NCI-H146 treated with DMSO at 0.1 percent for 48 hours (cell line): ENCODE measurements around the gene RNF112.
"Not testable (repeated sequence)": the region's sequence is repeated elsewhere in the genome, so short reads cannot be mapped to it uniquely, and the experiment has no call there.

Source experiments
- DNase-seq: peaks from one replicate; lab custom pipeline; 2025; ENCODE audit not compliant: unreplicated experiment; lab: John Stamatoyannopoulos, UW

The RNF112 gene

GRCh38 chr17:19410091-19410490 is 941 bp upstream of the RNF112 start:
- DNase-seq, result no peak

- no peak for DNase-seq
Measured at GRCh38 chr17:19411631-19412030, 599 bp downstream of the RNF112 start.

- DNase-seq, result no peak
Measured at GRCh38 chr17:19412510-19412909, 1.5 kb downstream of the RNF112 start.

GRCh38 chr17:19412984-19413383 is 2.0 kb downstream of the RNF112 start:
- no peak for DNase-seq

GRCh38 chr17:19413761-19414160 is 2.7 kb downstream of the RNF112 start:
- DNase-seq, result no peak

GRCh38 chr17:19414396-19415280 is 3.6 kb downstream of the RNF112 start:
- no peak for DNase-seq

GRCh38 chr17:19415311-19415710 is 4.3 kb downstream of the RNF112 start:
- no peak for DNase-seq

- DNase-seq, result no peak
Measured at GRCh38 chr17:19415806-19416775, 5.1 kb downstream of the RNF112 start.

GRCh38 chr17:19417611-19418010 is 6.6 kb downstream of the RNF112 start:
- DNase-seq, result no peak

GRCh38 chr17:19418251-19418992 is 7.4 kb downstream of the RNF112 start:
- DNase-seq, result no peak

GRCh38 chr17:19421219-19421618 is 10.2 kb downstream of the RNF112 start:
- DNase-seq, result no peak

GRCh38 chr17:19421926-19422325 is 10.9 kb downstream of the RNF112 start:
- no peak for DNase-seq

GRCh38 chr17:19424934-19425868 is 14.2 kb downstream of the RNF112 start:
- DNase-seq, result no peak

- no peak for DNase-seq
Measured at GRCh38 chr17:19426631-19427030, 15.6 kb downstream of the RNF112 start.

- DNase-seq, result no peak
Measured at GRCh38 chr17:19431691-19432090, 20.7 kb downstream of the RNF112 start.

GRCh38 chr17:19433255-19433654 is 22.2 kb downstream of the RNF112 start:
- no peak for DNase-seq

GRCh38 chr17:19433727-19434340 is 22.8 kb downstream of the RNF112 start:
- DNase-seq, result no peak

- no peak for DNase-seq
Measured at GRCh38 chr17:19440421-19440820, 29.4 kb downstream of the RNF112 start.

GRCh38 chr17:19441288-19441687 is 30.3 kb downstream of the RNF112 start:
- not testable (repeated sequence) for DNase-seq

GRCh38 chr17:19442731-19443130 is 31.7 kb downstream of the RNF112 start:
- no peak for DNase-seq
